Ovary (tissue), 3 donors: ENCODE results near the gene ROBO1.

Experiments used
- EP300 ChIP-seq: sonication (generic); formaldehyde crosslinking; IDR thresholded peaks from one replicate; pipeline ENCODE4 v1.6.1; 2017; ENCODE audit warnings: antibody characterized with exemption
- POLR2A ChIP-seq: fragments of 450-650 bp; IDR thresholded peaks from one replicate; pipeline ENCODE4 v1.6.1; 2017; ENCODE audit warnings: antibody characterized with exemption, mild to moderate bottlenecking, moderate library complexity
- TF ChIP-seq, protein P1 (sequence below), 3 donors: fragments of 450-650 bp in 2 of 3; fragments of 200-600 bp in 1 of 3; IDR thresholded peaks; one replicate each; pipeline versions ENCODE4 v1.5.1 to v1.8.0; 2016 to 2022; ENCODE audit warnings: antibody characterized with exemption in 3 of 3, mild to moderate bottlenecking in 1 of 3
- donor health status: DM: no; HTN: no; CAD: no.

DNA sequence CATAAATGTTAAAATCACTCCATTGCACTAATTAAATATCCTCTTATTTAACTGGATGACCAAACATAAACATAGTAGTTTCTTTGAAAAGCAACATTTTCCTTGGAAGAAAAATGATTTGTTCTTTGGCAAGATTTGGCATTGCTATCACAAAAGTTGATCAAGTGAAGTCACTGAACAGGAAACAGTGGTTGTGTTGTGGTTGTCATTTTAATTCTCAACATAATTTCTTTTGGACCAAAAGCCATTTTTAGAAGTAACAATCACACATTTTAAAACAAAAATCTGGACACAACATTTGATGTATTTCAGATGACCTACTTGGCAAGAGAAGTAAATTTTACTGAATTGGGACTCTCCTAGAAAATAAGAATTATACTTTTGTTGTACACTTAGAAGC, 872.3 kb downstream of the ROBO1 start:
- TF ChIP-seq, protein P1, sequence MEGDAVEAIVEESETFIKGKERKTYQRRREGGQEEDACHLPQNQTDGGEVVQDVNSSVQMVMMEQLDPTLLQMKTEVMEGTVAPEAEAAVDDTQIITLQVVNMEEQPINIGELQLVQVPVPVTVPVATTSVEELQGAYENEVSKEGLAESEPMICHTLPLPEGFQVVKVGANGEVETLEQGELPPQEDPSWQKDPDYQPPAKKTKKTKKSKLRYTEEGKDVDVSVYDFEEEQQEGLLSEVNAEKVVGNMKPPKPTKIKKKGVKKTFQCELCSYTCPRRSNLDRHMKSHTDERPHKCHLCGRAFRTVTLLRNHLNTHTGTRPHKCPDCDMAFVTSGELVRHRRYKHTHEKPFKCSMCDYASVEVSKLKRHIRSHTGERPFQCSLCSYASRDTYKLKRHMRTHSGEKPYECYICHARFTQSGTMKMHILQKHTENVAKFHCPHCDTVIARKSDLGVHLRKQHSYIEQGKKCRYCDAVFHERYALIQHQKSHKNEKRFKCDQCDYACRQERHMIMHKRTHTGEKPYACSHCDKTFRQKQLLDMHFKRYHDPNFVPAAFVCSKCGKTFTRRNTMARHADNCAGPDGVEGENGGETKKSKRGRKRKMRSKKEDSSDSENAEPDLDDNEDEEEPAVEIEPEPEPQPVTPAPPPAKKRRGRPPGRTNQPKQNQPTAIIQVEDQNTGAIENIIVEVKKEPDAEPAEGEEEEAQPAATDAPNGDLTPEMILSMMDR (IDR thresholded peaks at IDR 0.05) = no peak
- TF ChIP-seq EP300 (no peak), POLR2A (no peak)
